HG03159 (cell line): ENCODE data around the gene ZCCHC7.
A peak's percentile ranks its signal among the peaks of the same experiment; 100 is the strongest.
"Not testable (repeated sequence)": the region's sequence is repeated elsewhere in the genome, so short reads cannot be mapped to it uniquely, and the experiment has no call there.

ENCODE experiments used
- ATAC-seq: cut with Tn5 transposase; IDR thresholded peaks from one replicate; pipeline ENCODE4 v1.9.1; 2021; ENCODE audit warnings: mild to moderate bottlenecking, moderate library complexity; ENCODE audit not compliant: unreplicated experiment

Gene ZCCHC7

GRCh38 chr9:37119360-37119759 is 1.0 kb upstream of the ZCCHC7 start:
- no peak for ATAC-seq

- peak; percentile 14 for ATAC-seq
These were observed 515 bp downstream of the ZCCHC7 start for GRCh38 chr9:37120843-37121335.

DNA sequence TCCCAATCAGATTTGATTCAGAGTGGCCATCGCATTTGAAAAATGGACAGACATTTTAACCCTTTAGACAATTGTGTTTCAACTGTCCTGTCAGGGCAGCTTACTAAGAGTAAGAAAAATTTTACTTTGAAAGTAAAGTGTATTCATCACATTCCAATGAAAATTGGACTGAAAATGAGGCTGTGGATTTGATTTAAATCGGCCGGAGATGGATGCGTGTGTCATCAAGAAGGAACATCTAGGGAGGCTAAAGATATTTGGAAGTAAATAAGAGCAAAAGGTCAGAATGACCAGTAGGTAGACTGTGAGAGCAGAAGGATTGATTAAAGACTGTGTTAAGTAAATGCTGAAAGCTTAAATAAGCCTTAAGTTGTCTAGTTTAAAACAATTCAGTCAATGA is 1.5 kb downstream of the ZCCHC7 start:
- ATAC-seq = no peak

DNA sequence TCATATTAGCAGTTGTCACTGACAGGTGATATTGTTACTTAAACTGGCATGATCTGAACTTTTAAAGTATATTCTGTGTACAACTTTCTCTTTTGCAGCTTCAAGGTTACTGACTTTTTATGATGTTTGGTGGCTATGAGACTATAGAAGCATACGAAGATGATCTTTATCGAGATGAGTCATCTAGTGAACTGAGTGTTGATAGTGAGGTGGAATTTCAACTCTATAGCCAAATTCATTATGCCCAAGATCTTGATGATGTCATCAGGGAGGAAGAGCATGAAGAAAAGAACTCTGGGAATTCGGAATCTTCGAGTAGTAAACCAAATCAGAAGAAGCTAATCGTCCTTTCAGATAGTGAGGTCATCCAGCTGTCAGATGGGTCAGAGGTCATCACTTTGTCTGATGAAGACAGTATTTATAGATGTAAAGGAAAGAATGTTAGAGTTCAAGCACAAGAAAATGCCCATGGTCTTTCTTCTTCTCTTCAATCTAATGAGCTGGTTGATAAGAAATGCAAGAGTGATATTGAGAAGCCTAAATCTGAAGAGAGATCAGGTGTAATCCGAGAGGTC is 5.9 kb downstream of the ZCCHC7 start:
- ATAC-seq = no peak

- no peak for ATAC-seq
These were observed 6.6 kb downstream of the ZCCHC7 start for GRCh38 chr9:37127018-37127417.

DNA sequence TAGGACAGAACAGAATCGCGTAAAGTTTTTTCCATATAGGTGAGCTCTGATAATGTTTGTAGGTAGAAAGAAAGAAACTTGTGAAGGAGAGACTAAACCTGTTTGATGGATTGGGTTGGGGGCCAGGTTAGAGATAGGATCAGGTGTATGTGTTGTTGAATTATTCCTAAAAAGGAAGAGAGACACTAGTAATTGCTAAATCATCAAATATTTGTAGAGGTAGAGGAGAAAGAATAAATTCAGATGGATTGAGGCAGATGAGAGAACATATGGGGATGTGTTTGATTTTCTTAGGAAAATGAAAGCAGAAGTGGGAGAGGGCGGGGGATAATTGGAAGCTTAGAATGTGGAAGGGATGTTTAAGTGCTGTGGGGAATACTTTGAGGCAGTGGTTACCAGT is 7.7 kb downstream of the ZCCHC7 start:
- no peak for ATAC-seq

DNA sequence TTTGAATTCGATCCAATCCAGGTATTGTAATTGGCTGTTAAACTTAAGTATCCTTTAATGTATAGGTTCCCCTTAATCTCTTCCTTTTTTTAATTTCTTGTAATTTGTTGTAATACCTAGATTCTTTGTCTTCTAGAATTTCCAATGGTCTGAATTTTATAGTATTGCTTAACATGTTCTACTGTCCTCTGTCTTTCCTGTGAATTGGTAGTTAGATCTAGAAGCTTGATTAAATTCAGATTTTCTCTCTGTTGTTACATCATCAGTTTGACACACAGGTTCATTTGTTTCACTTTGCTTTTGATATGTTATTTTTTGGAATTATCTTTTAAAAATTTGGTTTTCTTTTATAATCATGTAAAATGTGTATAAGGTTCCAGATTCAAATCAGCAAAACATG is 13.8 kb downstream of the ZCCHC7 start:
- no peak for ATAC-seq

GRCh38 chr9:37141015-37141414 is 20.6 kb downstream of the ZCCHC7 start:
- ATAC-seq = no peak

DNA sequence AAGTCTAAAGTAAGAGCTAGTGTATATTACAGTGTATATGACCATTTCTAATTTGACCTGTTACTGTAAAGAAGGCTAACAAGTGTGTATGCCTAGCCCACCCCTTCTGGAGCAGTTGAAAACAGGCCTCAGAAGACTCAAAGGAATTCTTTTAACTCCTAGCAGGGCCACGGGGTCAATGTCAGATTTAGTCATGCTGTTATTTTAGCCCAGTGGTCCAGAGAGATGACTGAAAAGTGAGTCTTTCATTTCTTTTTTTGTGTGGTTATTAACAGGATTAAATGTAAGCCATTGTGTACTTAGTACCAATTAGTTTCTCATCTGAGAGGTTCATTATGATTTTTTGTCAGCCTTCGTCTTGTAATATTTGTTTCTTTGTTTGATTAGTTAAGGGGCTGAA is 24.4 kb downstream of the ZCCHC7 start:
- no peak for ATAC-seq

GRCh38 chr9:37146410-37146809 is 26.0 kb downstream of the ZCCHC7 start:
- peak; percentile 73 for ATAC-seq

- no peak for ATAC-seq
These were observed 27.8 kb downstream of the ZCCHC7 start for GRCh38 chr9:37148181-37148580.

- ATAC-seq = no peak
These were observed 29.4 kb downstream of the ZCCHC7 start for GRCh38 chr9:37149666-37150308.

DNA sequence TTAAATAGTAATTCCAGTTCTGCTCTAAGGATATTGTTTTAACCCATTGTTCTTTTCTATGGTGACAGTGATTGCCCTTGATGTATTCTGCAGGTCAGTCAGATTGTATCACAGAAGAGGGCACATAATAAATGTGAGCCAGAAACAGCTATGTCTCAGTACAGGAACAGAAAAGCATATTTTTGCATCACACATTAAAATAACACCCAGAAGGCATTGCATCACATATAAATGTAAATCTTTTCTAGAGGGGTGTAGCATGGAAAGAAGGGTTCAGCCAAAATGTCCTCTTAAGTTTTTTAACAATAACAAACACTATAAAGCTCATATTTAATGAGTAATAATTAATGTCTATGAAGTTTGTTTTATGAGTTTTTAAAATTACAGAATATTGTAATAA is 30.0 kb downstream of the ZCCHC7 start:
- ATAC-seq = no peak

GRCh38 chr9:37151812-37152211 is 31.4 kb downstream of the ZCCHC7 start:
- no peak for ATAC-seq

GRCh38 chr9:37152365-37152764 is 32.0 kb downstream of the ZCCHC7 start:
- ATAC-seq = no peak

DNA sequence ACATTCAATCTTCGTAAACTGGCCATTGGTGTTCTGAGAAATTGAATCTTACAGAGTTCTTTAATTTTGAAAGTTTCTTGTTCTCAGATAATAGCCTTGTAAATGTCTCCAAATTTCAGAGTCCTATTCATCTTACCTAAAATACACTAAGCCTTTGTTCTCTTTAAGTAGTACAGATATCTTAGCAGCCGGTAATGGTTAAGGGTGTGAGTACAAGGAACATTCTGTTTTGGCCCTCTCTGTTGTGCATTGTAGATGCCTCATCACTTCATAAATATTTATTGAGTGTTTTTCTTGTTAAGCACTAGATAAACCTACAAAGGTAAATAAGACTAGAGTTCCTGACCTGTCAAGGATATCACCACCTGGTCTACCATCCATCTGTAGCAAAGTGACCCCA is 35.2 kb downstream of the ZCCHC7 start:
- ATAC-seq = no peak

GRCh38 chr9:37156205-37156604 is 35.8 kb downstream of the ZCCHC7 start:
- ATAC-seq = no peak

GRCh38 chr9:37156781-37157356 is 36.5 kb downstream of the ZCCHC7 start:
- ATAC-seq = no peak

GRCh38 chr9:37157726-37158377 is 37.5 kb downstream of the ZCCHC7 start:
- no peak for ATAC-seq

DNA sequence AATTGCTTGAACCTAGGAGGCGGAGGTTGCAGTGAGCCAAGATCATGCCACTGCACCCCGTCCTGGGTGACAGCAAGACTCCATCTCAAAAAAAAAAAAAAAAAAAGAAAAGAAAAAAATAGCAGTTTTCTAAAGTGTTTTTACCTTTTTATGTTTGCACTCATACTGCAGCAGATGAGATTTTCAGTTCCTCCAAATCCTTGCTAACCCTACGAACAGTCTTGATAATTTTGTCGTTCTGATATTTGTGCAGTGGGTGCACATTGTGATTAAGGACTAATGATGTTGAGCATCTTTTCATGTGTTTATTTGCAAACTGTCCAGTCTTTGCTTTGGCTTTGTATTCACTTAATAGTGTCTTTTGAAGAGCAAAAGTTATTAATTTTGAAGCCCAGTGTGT is 42.9 kb downstream of the ZCCHC7 start:
- ATAC-seq = no peak

GRCh38 chr9:37164335-37164734 is 44.0 kb downstream of the ZCCHC7 start:
- not testable (repeated sequence) for ATAC-seq

DNA sequence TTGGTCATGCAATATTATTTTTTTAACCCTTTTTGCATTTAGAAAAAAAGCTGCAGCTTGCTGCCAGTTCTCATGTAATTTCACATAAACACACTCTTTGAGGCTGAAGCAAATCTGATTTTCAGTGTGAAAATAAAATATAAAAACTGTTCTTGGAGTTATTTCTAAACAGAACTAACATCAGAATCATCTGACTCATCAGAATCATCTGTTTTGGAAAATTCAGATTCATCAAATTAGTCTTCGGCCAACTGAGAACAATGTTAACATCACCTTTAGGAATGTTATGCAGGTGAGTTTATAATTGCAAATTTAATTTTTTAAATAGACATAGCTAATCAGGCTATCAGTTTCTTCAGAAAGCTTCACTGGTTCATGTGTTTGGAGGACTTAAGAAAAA is 45.3 kb downstream of the ZCCHC7 start:
- no peak for ATAC-seq
